GM12872 (cell line): Measurements from ENCODE around the gene PCDHA9.

Experiments used
- CTCF ChIP-seq: IDR thresholded peaks from 3 replicates; pipeline ENCODE4 v1.5.1; 2011; ENCODE audit warnings: low read depth, mild to moderate bottlenecking, low read length, moderate library complexity; ENCODE audit not compliant: insufficient read depth

PCDHA9 gene

GRCh38 chr5:140868721-140869554 is 20.8 kb downstream of the PCDHA9 start, which contains the start of gene PCDHA11:
Gene PCDHA11 (plus strand): TSS chr5:140868957. CDS start chr5:140869104, 147 bp downstream.
- 0 out of 3 replicates have a peak, but pooled peaks have one; percentile 13 for TF ChIP-seq CTCF

- no peak for TF ChIP-seq CTCF
Observed at GRCh38 chr5:140869555-140869886, 21.3 kb downstream of the PCDHA9 start.

DNA sequence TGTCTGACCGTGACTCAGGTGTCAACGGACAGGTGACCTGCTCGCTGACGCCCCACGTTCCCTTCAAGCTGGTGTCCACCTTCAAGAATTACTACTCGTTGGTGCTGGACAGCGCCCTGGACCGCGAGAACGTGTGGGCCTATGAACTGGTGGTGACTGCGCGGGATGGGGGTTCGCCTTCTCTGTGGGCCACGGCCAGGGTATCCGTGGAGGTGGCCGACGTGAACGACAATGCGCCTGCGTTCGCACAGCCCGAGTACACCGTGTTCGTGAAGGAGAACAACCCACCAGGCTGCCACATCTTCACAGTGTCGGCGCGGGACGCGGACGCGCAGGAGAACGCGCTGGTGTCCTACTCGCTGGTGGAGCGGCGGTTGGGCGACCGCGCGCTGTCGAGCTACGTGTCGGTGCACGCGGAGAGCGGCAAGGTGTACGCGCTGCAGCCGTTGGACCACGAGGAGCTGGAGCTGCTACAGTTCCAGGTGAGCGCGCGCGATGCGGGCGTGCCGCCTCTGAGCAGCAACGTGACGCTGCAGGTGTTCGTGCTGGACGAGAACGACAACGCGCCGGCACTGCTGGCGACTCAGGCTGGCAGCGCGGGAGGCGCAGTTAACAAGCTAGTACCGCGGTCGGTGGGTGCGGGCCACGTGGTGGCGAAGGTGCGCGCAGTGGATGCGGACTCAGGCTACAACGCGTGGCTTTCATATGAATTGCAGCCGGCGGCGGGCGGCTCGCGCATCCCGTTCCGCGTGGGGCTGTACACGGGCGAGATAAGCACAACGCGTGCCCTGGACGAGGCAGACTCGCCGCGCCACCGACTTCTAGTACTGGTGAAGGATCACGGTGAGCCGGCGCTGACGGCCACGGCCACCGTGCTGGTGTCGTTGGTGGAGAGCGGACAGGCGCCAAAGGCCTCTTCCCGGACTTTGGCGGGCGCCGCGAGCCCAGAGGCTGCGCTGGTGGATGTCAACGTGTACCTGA is 22.3 kb downstream of the PCDHA9 start:
- no peak for TF ChIP-seq CTCF

DNA sequence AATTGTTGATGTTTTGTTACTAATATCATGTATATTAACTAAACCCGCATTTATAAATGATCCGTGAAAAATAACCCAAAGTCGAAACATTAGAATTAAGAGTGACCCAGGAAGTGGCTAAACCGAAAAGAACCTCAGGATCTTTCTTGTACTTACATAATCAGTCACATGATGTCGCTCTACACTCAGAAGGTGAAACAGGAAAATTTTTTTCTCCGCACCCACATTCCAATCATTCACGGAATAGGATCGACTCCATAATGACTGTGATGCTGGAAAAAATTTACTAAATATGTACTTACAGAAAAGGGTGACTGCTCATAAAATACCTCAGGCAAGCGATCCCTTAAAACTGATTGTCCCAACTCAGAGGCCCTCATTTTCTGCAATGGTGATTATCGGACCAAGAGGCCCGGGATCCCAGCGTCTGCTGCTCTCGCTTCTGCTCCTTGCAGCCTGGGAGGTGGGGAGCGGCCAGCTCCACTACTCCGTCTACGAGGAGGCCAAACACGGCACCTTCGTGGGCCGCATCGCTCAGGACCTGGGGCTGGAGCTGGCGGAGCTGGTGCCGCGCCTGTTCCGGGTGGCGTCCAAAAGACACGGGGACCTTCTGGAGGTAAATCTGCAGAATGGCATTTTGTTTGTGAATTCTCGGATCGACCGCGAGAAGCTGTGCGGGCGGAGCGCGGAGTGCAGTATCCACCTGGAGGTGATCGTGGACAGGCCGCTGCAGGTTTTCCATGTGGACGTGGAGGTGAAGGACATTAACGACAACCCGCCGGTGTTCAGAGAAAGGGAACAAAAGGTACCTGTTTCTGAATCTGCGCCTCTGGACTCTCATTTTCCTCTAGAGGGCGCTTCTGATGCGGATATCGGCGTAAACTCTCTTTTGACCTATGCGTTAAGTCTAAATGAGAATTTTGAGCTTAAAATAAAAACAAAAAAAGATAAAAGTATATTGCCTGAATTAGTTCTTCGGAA is 27.2 kb downstream of the PCDHA9 start, which contains the start of gene PCDHA12:
PCDHA12 (plus strand) TSS at position 224 of the 981 bp plus-strand sequence; CDS start at position 389, 165 bp downstream.
- TF ChIP-seq CTCF: no peak

- no peak for TF ChIP-seq CTCF
Observed at GRCh38 chr5:140877262-140877581, 29.0 kb downstream of the PCDHA9 start.

DNA sequence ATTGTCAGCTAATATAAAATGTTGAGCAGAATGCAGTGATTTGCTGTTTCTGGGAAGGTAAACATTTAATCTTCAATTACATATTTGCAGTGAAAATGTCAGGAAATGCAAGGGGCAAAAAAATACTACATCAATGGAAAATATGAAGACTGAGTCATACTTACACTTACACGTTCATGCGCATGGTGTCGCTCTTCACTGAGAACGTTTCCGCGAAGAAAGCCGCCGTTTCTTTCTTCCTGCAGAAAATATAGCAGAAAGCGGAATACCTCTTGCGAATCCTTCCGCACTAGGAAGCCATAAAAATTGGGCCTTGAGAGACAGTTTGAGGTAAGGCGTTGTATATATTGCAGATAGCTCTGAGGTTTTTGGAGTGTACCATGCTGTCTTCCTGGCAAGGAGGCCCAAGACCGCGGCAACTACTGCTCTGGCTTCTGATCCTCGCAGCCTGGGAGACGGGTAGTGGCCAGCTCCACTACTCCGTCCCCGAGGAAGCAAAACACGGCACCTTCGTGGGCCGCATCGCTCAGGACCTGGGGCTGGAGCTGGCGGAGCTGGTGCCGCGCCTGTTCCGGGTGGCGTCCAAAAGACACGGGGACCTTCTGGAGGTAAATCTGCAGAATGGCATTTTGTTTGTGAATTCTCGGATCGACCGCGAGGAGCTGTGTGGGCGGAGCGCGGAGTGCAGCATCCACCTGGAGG is 33.9 kb downstream of the PCDHA9 start, which contains the start of gene PCDHA13:
PCDHA13 (plus strand) TSS at position 236 of the 702 bp plus-strand sequence; CDS start at position 381, 145 bp downstream.
- TF ChIP-seq CTCF: no peak
